ENCODE measurements around the gene HS6ST1. TPM values are rescaled to one million over a fixed set of nuclear protein-coding genes. Genes with fewer than 3 reads are reported as not detected.
A peak's percentile ranks its signal among the peaks of the same experiment; 100 is the strongest.

HS6ST1 gene
- total and polyA plus RNA-seq, 4 donors = 17.9 to 31.9 (median 25.4) TPM

GRCh38 chr2:128304330-128304714 is 14.3 kb downstream of the HS6ST1 start:
- Histone ChIP-seq H3K36me3 (ENCODE audit: control insufficient read depth in 4 of 4, insufficient read depth in 3 of 4, low read depth in 1 of 4, low read length in 3 of 4) (no peaks in the 10 kb centered on the region), H3K4me1 (ENCODE audit: control insufficient read depth in 4 of 4, insufficient read depth in 4 of 4, low read length in 3 of 4) (peaks cover 47 to 74% (median 56%) of the 10 kb centered on the region in 4 donors), H3K27ac (ENCODE audit: low read depth in 1 of 2, low read length in 2 of 2) (peak overlapping the region; percentile 81 to 85), H3K27me3 (ENCODE audit: control insufficient read depth in 4 of 4, insufficient read depth in 4 of 4, low read length in 3 of 4) (no peaks in the 10 kb centered on the region), H3K9ac (ENCODE audit: low read depth in 1 of 2, low read length in 2 of 2) (no peak overlapping the region), H3K4me3 (ENCODE audit: low read depth in 1 of 3, low read length in 3 of 3) (no peak overlapping the region), H3K9me3 (ENCODE audit: control insufficient read depth in 4 of 4, low read length in 3 of 4) (no peaks in the 10 kb centered on the region)
- WGBS = 74% methylated on average over 5 of the region's 5 CpGs
- no peak for DNase-seq (ENCODE audit: low spot score)
- no peak for TF ChIP-seq ZBTB33 (IDR thresholded peaks at IDR 0.05)
- no peak for TF ChIP-seq FOXA1 (IDR thresholded peaks at IDR 0.05)
- no peak for TF ChIP-seq RAD21 (IDR thresholded peaks at IDR 0.05)

- H3K4me1 ChIP-seq (ENCODE audit: control insufficient read depth in 4 of 4, insufficient read depth in 4 of 4, low read length in 3 of 4) = peaks cover 45 to 72% (median 54%) of the 10 kb centered on the region in 4 donors
- no peak for TF ChIP-seq RAD21 (IDR thresholded peaks at IDR 0.05)
- TF ChIP-seq HNF4G (IDR thresholded peaks at IDR 0.05) = no peak
- no peak for TF ChIP-seq FOXA1 (IDR thresholded peaks at IDR 0.05)
- TF ChIP-seq EGR1 (IDR thresholded peaks at IDR 0.05; ENCODE audit: low read depth in 2 of 2) = no peak
- no peak overlapping the region for H3K4me3 ChIP-seq (ENCODE audit: low read depth in 1 of 3, low read length in 3 of 3)
- H3K9me3 ChIP-seq (ENCODE audit: control insufficient read depth in 4 of 4, low read length in 3 of 4) = no peaks in the 10 kb centered on the region
- no peak overlapping the region for H3K27ac ChIP-seq (ENCODE audit: low read depth in 1 of 2, low read length in 2 of 2)
- H3K36me3 ChIP-seq (ENCODE audit: control insufficient read depth in 4 of 4, insufficient read depth in 3 of 4, low read depth in 1 of 4, low read length in 3 of 4) = no peaks in the 10 kb centered on the region
- 95% methylated on average over 8 of the region's 8 CpGs for WGBS
- no peaks in the 10 kb centered on the region for H3K27me3 ChIP-seq (ENCODE audit: control insufficient read depth in 4 of 4, insufficient read depth in 4 of 4, low read length in 3 of 4)
- DNase-seq (ENCODE audit: low spot score) = no peak
- no peak overlapping the region for H3K9ac ChIP-seq (ENCODE audit: low read depth in 1 of 2, low read length in 2 of 2)
Measured at GRCh38 chr2:128303911-128304310, 14.8 kb downstream of the HS6ST1 start.

DNA sequence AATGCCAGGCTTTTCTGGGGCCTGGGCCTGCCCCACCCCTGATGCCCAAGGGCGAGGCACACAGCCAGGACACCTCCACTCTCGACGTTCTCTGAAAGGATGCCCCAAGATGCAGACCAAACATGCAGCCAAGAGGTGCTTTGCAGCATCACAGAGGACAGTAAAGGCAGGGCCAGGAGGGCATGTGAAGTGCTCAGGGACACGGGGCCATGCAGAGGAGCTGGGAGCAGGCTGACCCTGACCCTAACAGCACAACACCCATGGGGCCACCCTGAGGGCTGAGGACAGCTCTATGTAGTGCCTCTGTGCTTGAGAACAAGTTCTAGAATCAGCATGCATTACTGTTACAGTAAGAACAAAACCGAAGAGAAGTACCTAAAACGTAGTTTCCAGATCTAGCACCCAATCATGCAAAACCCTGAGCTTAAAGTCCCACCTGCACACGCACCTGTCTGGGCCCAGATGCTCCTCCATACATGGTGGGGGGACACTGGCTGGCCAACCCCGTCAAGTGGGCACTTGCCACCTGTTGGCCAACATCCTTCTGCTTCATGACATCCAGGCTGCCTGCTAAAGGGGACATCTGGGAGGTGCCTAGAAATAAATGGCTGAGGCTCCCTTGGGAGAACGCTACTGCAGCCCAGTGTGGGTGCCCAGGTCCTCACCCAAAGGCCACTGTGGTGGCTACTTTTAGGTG is 15.4 kb downstream of the HS6ST1 start:
- DNase-seq (ENCODE audit: low spot score) = no peak
- WGBS = 87% methylated on average over 9 of the region's 9 CpGs

More for the DNA sequence above, 15.4 kb downstream of the HS6ST1 start:
- no peaks in the 10 kb centered on the region for H3K27me3 ChIP-seq (ENCODE audit: control insufficient read depth in 4 of 4, insufficient read depth in 4 of 4, low read length in 3 of 4)
- H3K9ac ChIP-seq (ENCODE audit: low read depth in 1 of 2, low read length in 2 of 2) = no peak overlapping the region
- H3K9me3 ChIP-seq (ENCODE audit: control insufficient read depth in 4 of 4, low read length in 3 of 4) = no peaks in the 10 kb centered on the region
- H3K4me3 ChIP-seq (ENCODE audit: low read depth in 1 of 3, low read length in 3 of 3) = no peak overlapping the region
- peaks cover 38 to 66% (median 48%) of the 10 kb centered on the region in 4 donors for H3K4me1 ChIP-seq (ENCODE audit: control insufficient read depth in 4 of 4, insufficient read depth in 4 of 4, low read length in 3 of 4)
- H3K27ac ChIP-seq (ENCODE audit: low read depth in 1 of 2, low read length in 2 of 2) = no peak overlapping the region
- TF ChIP-seq FOXA2 (IDR thresholded peaks at IDR 0.05) = no peak
- no peak for TF ChIP-seq ZBTB33 (IDR thresholded peaks at IDR 0.05)
- TF ChIP-seq EGR1 (IDR thresholded peaks at IDR 0.05; ENCODE audit: low read depth in 2 of 2) = no peak
- TF ChIP-seq, protein P1, sequence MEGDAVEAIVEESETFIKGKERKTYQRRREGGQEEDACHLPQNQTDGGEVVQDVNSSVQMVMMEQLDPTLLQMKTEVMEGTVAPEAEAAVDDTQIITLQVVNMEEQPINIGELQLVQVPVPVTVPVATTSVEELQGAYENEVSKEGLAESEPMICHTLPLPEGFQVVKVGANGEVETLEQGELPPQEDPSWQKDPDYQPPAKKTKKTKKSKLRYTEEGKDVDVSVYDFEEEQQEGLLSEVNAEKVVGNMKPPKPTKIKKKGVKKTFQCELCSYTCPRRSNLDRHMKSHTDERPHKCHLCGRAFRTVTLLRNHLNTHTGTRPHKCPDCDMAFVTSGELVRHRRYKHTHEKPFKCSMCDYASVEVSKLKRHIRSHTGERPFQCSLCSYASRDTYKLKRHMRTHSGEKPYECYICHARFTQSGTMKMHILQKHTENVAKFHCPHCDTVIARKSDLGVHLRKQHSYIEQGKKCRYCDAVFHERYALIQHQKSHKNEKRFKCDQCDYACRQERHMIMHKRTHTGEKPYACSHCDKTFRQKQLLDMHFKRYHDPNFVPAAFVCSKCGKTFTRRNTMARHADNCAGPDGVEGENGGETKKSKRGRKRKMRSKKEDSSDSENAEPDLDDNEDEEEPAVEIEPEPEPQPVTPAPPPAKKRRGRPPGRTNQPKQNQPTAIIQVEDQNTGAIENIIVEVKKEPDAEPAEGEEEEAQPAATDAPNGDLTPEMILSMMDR (IDR thresholded peaks at IDR 0.05; ENCODE audit: low read depth, low read length, missing input control) = no peak
- no peak for TF ChIP-seq RXRA (IDR thresholded peaks at IDR 0.05)
- no peak for TF ChIP-seq GABPA (IDR thresholded peaks at IDR 0.05 in 1 of 2, conservative IDR thresholded peaks at IDR 0.05 in 1 of 2)
- H3K36me3 ChIP-seq (ENCODE audit: control insufficient read depth in 4 of 4, insufficient read depth in 3 of 4, low read depth in 1 of 4, low read length in 3 of 4) = no peaks in the 10 kb centered on the region
